MM.1S (cell line): Measurements from ENCODE around the gene SLIT2.

Experiments used
- DNase-seq: peaks from one replicate; pipeline ENCODE4 v3.0.0-alpha.2; 2015
- H2AFZ ChIP-seq: fragments of 300-600 bp; sonication (generic); 2 replicates; pipeline ENCODE4 v1.6.0; 2016; ENCODE audit warnings: antibody characterized with exemption, low read length
- H3F3A ChIP-seq: fragments of 300-600 bp; sonication (generic); 2 replicates; pipeline ENCODE4 v1.6.1; 2016; ENCODE audit warnings: mild to moderate bottlenecking, antibody characterized with exemption, low read length, moderate library complexity, mixed read lengths; ENCODE audit not compliant: insufficient read depth
- H3K27ac ChIP-seq: fragments of 300-600 bp; sonication (generic); 2 replicates; pipeline ENCODE4 v1.5.1; 2016; ENCODE audit warnings: mild to moderate bottlenecking, low read length
- H3K27me3 ChIP-seq: fragments of 300-600 bp; sonication (generic); replicated peaks from 2 replicates; pipeline ENCODE4 v1.6.0; 2016; ENCODE audit warnings: low read length; ENCODE audit not compliant: insufficient read depth
- H3K36me3 ChIP-seq: fragments of 300-600 bp; sonication (generic); replicated peaks from 2 replicates; pipeline ENCODE4 v1.6.1; 2016; ENCODE audit warnings: mild to moderate bottlenecking, low read length, mixed read lengths; ENCODE audit not compliant: insufficient read depth
- H3K4me1 ChIP-seq: fragments of 300-600 bp; sonication (generic); 2 replicates; pipeline ENCODE4 v1.6.1; 2016; ENCODE audit warnings: low read length, mixed read lengths
- H3K4me2 ChIP-seq: fragments of 300-600 bp; sonication (generic); 2 replicates; pipeline ENCODE4 v1.6.0; 2016; ENCODE audit warnings: low read depth, low read length
- H3K4me3 ChIP-seq: fragments of 300-600 bp; sonication (generic); 2 replicates; pipeline ENCODE4 v1.5.1; 2016; ENCODE audit warnings: low read length, mixed read lengths
- H3K79me2 ChIP-seq: fragments of 300-600 bp; sonication (generic); 2 replicates; pipeline ENCODE4 v1.6.1; 2016; ENCODE audit warnings: mixed run types, low read length, mixed read lengths
- H3K9ac ChIP-seq: fragments of 300-600 bp; sonication (generic); 2 replicates; pipeline ENCODE4 v1.6.1; 2016; ENCODE audit warnings: low read length, mixed read lengths
- H3K9me2 ChIP-seq: fragments of 300-600 bp; sonication (generic); replicated peaks from 2 replicates; pipeline ENCODE4 v1.6.1; 2016; ENCODE audit warnings: mild to moderate bottlenecking, low read length, mixed read lengths; ENCODE audit not compliant: insufficient read depth
- H3K9me3 ChIP-seq: fragments of 300-600 bp; sonication (generic); replicated peaks from 2 replicates; pipeline ENCODE4 v1.6.1; 2016; ENCODE audit warnings: mild to moderate bottlenecking, low read length, mixed read lengths; ENCODE audit not compliant: insufficient read depth
- H4K20me1 ChIP-seq: fragments of 300-600 bp; sonication (generic); 2 replicates; pipeline ENCODE4 v1.6.1; 2016; ENCODE audit warnings: mild to moderate bottlenecking, low read length, moderate library complexity, mixed read lengths; ENCODE audit not compliant: insufficient read depth
- CTCF ChIP-seq: fragments of 300-600 bp; sonication (generic); IDR thresholded peaks from 2 replicates; pipeline ENCODE4 v1.5.1; 2016; ENCODE audit warnings: antibody characterized with exemption, low read length, mixed read lengths
- EZH2 ChIP-seq: fragments of 300-600 bp; sonication (generic); optimal IDR thresholded peaks from 2 replicates; pipeline ENCODE3; 2017; ENCODE audit warnings: low read depth, mild to moderate bottlenecking, antibody characterized with exemption, low read length, mixed read lengths
- EZH2phosphoT487 ChIP-seq: fragments of 300-600 bp; sonication (generic); IDR thresholded peaks from 2 replicates; pipeline ENCODE4 v1.6.1; 2018; ENCODE audit warnings: antibody characterized with exemption, low read length

Gene SLIT2

GRCh38 chr4:20252656-20253282 lies 1.1 kb downstream of the SLIT2 start:
- no peaks in the 10 kb centered on the region for H3K36me3 ChIP-seq
- no peaks in the 10 kb centered on the region for H3K9me3 ChIP-seq
- H3K9me2 ChIP-seq, result no peaks in the 10 kb centered on the region
- TF ChIP-seq EZH2phosphoT487 (no peak), CTCF (no peak), EZH2 (no peak)
- no peaks in the 10 kb centered on the region for H4K20me1 ChIP-seq
- peak; percentile 27 for DNase-seq
- peak overlapping the region; percentile 76 for H3K4me3 ChIP-seq
- H3K27me3 ChIP-seq, result peaks cover 11% of the 10 kb centered on the region; the same call in 1 of the 2 replicates
- H3K79me2 ChIP-seq, result no peaks in the 10 kb centered on the region
- H3F3A ChIP-seq, result no peaks in the 10 kb centered on the region; the same call in 1 of the 2 replicates
- H3K4me1 ChIP-seq, result no peaks in the 10 kb centered on the region; the same call in 1 of the 2 replicates
- peak overlapping the region; percentile 43; the same call in 1 of the 2 replicates for H3K9ac ChIP-seq
- H3K4me2 ChIP-seq, result peak overlapping the region; percentile 100
- H2AFZ ChIP-seq, result peak overlapping the region; percentile 98
- H3K27ac ChIP-seq, result no peak overlapping the region

DNA sequence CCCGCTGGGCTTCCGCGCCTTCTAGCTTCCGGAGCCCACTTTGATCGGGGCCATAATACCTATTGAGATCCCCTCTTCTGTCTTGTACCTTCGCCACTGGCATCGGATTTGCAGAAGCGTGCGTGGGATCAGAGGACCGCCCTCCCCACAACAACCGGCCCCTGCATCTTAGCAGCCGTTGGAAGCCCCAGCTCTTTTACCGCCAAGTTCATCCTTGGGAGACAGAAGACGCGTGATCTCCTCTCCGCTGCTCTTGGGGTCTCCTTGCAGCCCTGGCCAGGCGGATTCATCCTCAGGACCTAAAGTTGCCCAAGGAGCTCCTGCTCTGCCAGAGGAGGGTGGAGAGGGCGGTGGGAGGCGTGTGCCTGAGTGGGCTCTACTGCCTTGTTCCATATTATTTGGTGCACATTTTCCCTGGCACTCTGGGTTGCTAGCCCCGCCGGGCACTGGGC lies 1.6 kb downstream of the SLIT2 start:
- Histone ChIP-seq H3K36me3 (no peaks in the 10 kb centered on the region; the same call in 1 of the 2 replicates), H3K27ac (no peak overlapping the region), H3K4me3 (peak overlapping the region; percentile 76), H3K27me3 (peaks cover 11% of the 10 kb centered on the region; the same call in 1 of the 2 replicates), H4K20me1 (no peaks in the 10 kb centered on the region), H3F3A (no peaks in the 10 kb centered on the region; the same call in 1 of the 2 replicates), H2AFZ (peak overlapping the region; percentile 98), H3K4me1 (no peaks in the 10 kb centered on the region; the same call in 1 of the 2 replicates), H3K9ac (no peak overlapping the region), H3K79me2 (no peaks in the 10 kb centered on the region), H3K4me2 (peak overlapping the region; percentile 100), H3K9me2 (no peaks in the 10 kb centered on the region), H3K9me3 (no peaks in the 10 kb centered on the region)
- DNase-seq, result no peak
- TF ChIP-seq EZH2, result no peak
- TF ChIP-seq EZH2phosphoT487, result no peak
- TF ChIP-seq CTCF, result no peak

DNA sequence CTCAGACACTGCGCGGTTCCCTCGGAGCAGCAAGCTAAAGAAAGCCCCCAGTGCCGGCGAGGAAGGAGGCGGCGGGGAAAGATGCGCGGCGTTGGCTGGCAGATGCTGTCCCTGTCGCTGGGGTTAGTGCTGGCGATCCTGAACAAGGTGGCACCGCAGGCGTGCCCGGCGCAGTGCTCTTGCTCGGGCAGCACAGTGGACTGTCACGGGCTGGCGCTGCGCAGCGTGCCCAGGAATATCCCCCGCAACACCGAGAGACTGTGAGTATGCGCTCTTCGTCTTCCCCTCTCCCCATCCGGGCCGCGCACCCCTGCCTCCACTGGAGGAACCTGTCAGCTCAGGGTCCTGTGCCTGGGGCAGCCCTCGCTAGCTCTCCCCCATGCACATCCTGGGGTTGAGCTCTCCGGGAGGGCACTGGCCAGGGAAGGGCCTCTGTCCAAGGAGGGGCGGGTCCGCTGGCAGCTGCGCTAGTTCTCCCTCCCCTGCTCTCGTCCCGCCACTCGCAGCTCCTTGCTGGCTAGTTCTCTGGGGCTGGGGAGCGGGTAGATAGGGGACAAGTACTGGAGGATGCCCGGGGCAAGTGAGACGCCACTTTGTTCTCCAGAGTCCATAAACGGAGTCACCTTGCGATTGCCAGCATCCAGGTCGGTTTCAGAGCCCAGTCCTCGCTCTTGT lies 2.2 kb downstream of the SLIT2 start:
- no peaks in the 10 kb centered on the region for H3K9me2 ChIP-seq
- peak overlapping the region; percentile 98 for H2AFZ ChIP-seq
- peaks cover 11% of the 10 kb centered on the region; the same call in 1 of the 2 replicates for H3K27me3 ChIP-seq
- H3K4me3 ChIP-seq, result peak overlapping the region; percentile 76
- no peaks in the 10 kb centered on the region for H3K79me2 ChIP-seq
- no peak for DNase-seq
- no peaks in the 10 kb centered on the region; the same call in 1 of the 2 replicates for H3K36me3 ChIP-seq
- H4K20me1 ChIP-seq, result no peaks in the 10 kb centered on the region
- TF ChIP-seq CTCF, result no peak
- TF ChIP-seq EZH2, result no peak
- TF ChIP-seq EZH2phosphoT487, result no peak
- H3K9me3 ChIP-seq, result no peaks in the 10 kb centered on the region
- H3K27ac ChIP-seq, result no peak overlapping the region
- no peaks in the 10 kb centered on the region; the same call in 1 of the 2 replicates for H3F3A ChIP-seq
- no peaks in the 10 kb centered on the region; the same call in 1 of the 2 replicates for H3K4me1 ChIP-seq
- no peak overlapping the region for H3K9ac ChIP-seq
- peak overlapping the region; percentile 100 for H3K4me2 ChIP-seq
